ENCODE data around the gene UGT1A3.
"Not testable (repeated sequence)": the region's sequence is repeated elsewhere in the genome, so short reads cannot be mapped to it uniquely, and the experiment has no call there.

The UGT1A3 gene

GRCh38 chr2:233708942-233709341 is 19.9 kb upstream of the UGT1A3 start:
- DNase-seq: no peak

- peak; percentile 41 to 79 (median 54) for DNase-seq
Measured at GRCh38 chr2:233711312-233712008, 17.4 kb upstream of the UGT1A3 start.

- no peak for DNase-seq
Measured at GRCh38 chr2:233712611-233713261, 16.1 kb upstream of the UGT1A3 start, which contains the start of gene UGT1A5. Gene UGT1A5, plus strand, starts transcription at chr2:233712907. Its CDS starts 85 bp downstream, at chr2:233712992.

GRCh38 chr2:233713262-233713615 is 15.6 kb upstream of the UGT1A3 start:
- no peak for DNase-seq

GRCh38 chr2:233714121-233714520 is 14.7 kb upstream of the UGT1A3 start:
- no peak for DNase-seq

GRCh38 chr2:233718552-233718951 is 10.3 kb upstream of the UGT1A3 start, which contains the start of gene UGT1A4:
Gene UGT1A4, plus strand, starts transcription at chr2:233718736. Its CDS starts 85 bp downstream, at chr2:233718821.
- DNase-seq: peak in 1 of 3 experiments; percentile 7

GRCh38 chr2:233736868-233737653 is 8.2 kb downstream of the UGT1A3 start:
- peak in 1 of 3 experiments; percentile 14 for DNase-seq

- no peak for DNase-seq
Measured at GRCh38 chr2:233740870-233741269, 12.0 kb downstream of the UGT1A3 start.

GRCh38 chr2:233743464-233744259 is 14.8 kb downstream of the UGT1A3 start:
- no peak for DNase-seq

GRCh38 chr2:233745073-233745755 is 16.4 kb downstream of the UGT1A3 start:
- no peak for DNase-seq

- DNase-seq: not testable (repeated sequence)
Measured at GRCh38 chr2:233745838-233746237, 17.0 kb downstream of the UGT1A3 start.

GRCh38 chr2:233746475-233747282 is 17.8 kb downstream of the UGT1A3 start:
- no peak for DNase-seq

GRCh38 chr2:233747283-233747544 is 18.4 kb downstream of the UGT1A3 start:
- no peak for DNase-seq

GRCh38 chr2:233750689-233751088 is 21.8 kb downstream of the UGT1A3 start:
- DNase-seq: not testable (repeated sequence)

GRCh38 chr2:233751212-233752009 is 22.6 kb downstream of the UGT1A3 start:
- DNase-seq: not testable (repeated sequence)

GRCh38 chr2:233754872-233755611 is 26.2 kb downstream of the UGT1A3 start:
- DNase-seq: no peak

GRCh38 chr2:233756429-233757081 is 27.7 kb downstream of the UGT1A3 start:
- DNase-seq: no peak

GRCh38 chr2:233758141-233758540 is 29.3 kb downstream of the UGT1A3 start:
- DNase-seq: no peak

GRCh38 chr2:233758849-233759248 is 30.0 kb downstream of the UGT1A3 start:
- no peak for DNase-seq
